Daoy (cell line): ENCODE results near the gene USP3. TPM values are rescaled to one million over a fixed set of nuclear protein-coding genes. Genes with fewer than 3 reads are reported as not detected.

ENCODE experiments used
- DNase-seq: peaks from one replicate; pipeline ENCODE4 v3.0.0-alpha.2; 2015; ENCODE audit warnings: low read depth
- total RNA-seq: library from RNA; depleted of rRNA; stranded (reverse); fragments of >200 nt; shearing (Covaris generic); gene quantifications from 2 replicates; pipeline ENCODE4 v1.2.3, GENCODE V29; 2014; rRNA removed

The USP3 gene
- 28.1 and 35.7 TPM in 2 replicates for total RNA-seq

- DNase-seq, result peak; percentile 92
Measured at GRCh38 chr15:63504247-63504978, at the start of gene USP3. USP3 (plus strand) TSS chr15:63504593; CDS start chr15:63504740, 147 bp downstream.

- DNase-seq, result no peak
Measured at GRCh38 chr15:63456258-63456657, 48.1 kb upstream of the USP3 start.

- no peak for DNase-seq
Measured at GRCh38 chr15:63457379-63457778, 47.0 kb upstream of the USP3 start.

- no peak for DNase-seq
Measured at GRCh38 chr15:63458026-63458425, 46.4 kb upstream of the USP3 start.

- no peak for DNase-seq
Measured at GRCh38 chr15:63458794-63459395, 45.5 kb upstream of the USP3 start.

- DNase-seq, result no peak
Measured at GRCh38 chr15:63460210-63461155, 43.9 kb upstream of the USP3 start.

- no peak for DNase-seq
Measured at GRCh38 chr15:63461230-63461985, 43.0 kb upstream of the USP3 start.

- no peak for DNase-seq
Measured at GRCh38 chr15:63462088-63462487, 42.3 kb upstream of the USP3 start.

GRCh38 chr15:63463036-63463435, 41.4 kb upstream of the USP3 start:
- no peak for DNase-seq

GRCh38 chr15:63463793-63464192, 40.6 kb upstream of the USP3 start:
- DNase-seq, result no peak

GRCh38 chr15:63465104-63465503, 39.3 kb upstream of the USP3 start:
- DNase-seq, result no peak

- DNase-seq, result peak; percentile 65
Measured at GRCh38 chr15:63466378-63467192, 37.8 kb upstream of the USP3 start.

GRCh38 chr15:63469190-63469589, 35.2 kb upstream of the USP3 start:
- no peak for DNase-seq

- DNase-seq, result no peak
Measured at GRCh38 chr15:63469984-63470383, 34.4 kb upstream of the USP3 start.

- no peak for DNase-seq
Measured at GRCh38 chr15:63473007-63473748, 31.2 kb upstream of the USP3 start.

GRCh38 chr15:63473749-63473998, 30.7 kb upstream of the USP3 start:
- DNase-seq, result no peak

GRCh38 chr15:63473999-63474809, 30.2 kb upstream of the USP3 start:
- DNase-seq, result peak; percentile 74

GRCh38 chr15:63474810-63475316, 29.5 kb upstream of the USP3 start:
- no peak for DNase-seq

- DNase-seq, result no peak
Measured at GRCh38 chr15:63475707-63476106, 28.7 kb upstream of the USP3 start.
